ENCODE results near the gene NOTCH3.

DNA sequence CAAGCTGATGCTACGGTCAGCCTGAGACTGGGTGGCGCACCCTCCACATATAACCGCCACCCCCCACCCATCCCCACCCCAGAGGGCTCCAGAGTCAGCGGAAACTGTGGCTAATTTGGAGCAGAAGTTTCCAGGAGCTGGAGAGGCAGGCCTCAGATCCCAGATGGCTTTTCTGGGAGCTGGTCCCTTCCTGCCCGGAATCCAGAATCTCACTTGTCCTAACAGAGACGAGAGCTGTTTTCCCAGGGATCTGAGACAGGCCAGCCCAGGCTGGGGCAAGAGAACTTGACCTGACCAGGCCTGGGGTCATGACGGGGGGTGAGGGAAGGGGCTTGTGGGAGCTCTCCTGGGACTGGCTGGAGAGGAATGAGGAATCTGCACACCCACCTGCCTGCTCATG is 25.0 kb upstream of the NOTCH3 start:
- TF ChIP-seq, protein P1, sequence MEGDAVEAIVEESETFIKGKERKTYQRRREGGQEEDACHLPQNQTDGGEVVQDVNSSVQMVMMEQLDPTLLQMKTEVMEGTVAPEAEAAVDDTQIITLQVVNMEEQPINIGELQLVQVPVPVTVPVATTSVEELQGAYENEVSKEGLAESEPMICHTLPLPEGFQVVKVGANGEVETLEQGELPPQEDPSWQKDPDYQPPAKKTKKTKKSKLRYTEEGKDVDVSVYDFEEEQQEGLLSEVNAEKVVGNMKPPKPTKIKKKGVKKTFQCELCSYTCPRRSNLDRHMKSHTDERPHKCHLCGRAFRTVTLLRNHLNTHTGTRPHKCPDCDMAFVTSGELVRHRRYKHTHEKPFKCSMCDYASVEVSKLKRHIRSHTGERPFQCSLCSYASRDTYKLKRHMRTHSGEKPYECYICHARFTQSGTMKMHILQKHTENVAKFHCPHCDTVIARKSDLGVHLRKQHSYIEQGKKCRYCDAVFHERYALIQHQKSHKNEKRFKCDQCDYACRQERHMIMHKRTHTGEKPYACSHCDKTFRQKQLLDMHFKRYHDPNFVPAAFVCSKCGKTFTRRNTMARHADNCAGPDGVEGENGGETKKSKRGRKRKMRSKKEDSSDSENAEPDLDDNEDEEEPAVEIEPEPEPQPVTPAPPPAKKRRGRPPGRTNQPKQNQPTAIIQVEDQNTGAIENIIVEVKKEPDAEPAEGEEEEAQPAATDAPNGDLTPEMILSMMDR (IDR thresholded peaks at IDR 0.05) = no peak
- TF ChIP-seq EP300 (IDR thresholded peaks at IDR 0.05) (no peak), POLR2A (IDR thresholded peaks at IDR 0.05) (no peak)

Measured in gastroesophageal sphincter (tissue), 3 donors.